ENCODE measurements around the gene CFAP20DC.
A peak's percentile ranks its signal among the peaks of the same experiment; 100 is the strongest.
"Not testable (repeated sequence)": the region's sequence is repeated elsewhere in the genome, so short reads cannot be mapped to it uniquely, and the experiment has no call there.

Gene CFAP20DC

DNA sequence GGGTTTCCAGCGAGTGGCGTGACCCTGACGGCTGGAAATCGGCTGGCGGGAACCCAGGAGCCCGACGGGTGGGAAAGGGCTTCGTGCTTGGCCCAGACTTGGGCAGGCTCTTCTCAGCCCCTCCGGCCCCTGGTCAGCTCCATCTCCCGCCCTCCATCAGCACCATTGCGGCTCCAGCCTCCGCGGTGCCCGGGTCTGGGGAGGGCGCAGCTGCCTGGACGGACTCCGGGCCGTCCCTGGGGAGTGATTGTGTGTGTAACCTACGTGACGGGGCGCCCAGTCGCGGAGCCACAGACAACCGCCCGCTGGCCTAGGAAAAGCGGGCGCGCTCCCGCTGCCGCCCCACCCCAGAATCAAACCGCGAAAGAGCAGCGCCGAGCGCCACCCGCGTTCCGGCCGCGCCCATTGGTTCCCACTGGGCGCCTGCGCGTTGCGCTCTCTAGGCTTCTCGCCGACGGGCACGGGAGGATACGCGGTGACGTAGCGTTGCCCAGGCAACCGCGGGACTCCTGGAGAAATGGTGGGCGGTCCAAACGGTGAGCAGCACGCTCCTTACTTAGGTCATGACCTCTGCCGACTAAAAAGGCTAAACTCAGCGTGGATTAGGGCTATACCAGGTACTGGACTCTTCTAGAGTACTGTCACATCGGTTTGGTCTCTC is at the start of gene CFAP20DC:
CFAP20DC (minus strand) TSS at position 355 of the 661 bp plus-strand sequence. CDS start 394 bp downstream, outside the sequence.
- peak; percentile 81 for DNase-seq (ENCODE audit: low read depth)

DNA sequence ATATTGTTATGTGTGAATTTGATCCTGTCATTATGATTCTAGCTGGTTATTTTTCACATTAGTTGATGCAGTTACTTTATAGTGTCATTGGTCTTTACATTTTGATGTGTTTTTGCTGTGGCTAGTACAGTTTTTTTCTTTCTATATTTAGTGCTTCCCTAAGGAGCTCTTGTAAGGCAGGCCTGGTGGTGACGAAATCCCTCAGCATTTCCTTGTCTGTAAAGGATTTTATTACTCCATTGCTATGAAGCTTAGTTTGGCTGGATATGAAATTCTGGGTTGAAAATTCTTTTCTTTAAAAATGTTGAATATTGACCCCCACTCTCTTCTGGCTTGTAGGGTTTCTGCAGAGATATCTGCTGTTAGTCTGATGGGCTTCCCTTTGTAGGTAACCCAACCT is 48.7 kb upstream of the CFAP20DC start:
- not testable (repeated sequence) for DNase-seq (ENCODE audit: low read depth)

DNA sequence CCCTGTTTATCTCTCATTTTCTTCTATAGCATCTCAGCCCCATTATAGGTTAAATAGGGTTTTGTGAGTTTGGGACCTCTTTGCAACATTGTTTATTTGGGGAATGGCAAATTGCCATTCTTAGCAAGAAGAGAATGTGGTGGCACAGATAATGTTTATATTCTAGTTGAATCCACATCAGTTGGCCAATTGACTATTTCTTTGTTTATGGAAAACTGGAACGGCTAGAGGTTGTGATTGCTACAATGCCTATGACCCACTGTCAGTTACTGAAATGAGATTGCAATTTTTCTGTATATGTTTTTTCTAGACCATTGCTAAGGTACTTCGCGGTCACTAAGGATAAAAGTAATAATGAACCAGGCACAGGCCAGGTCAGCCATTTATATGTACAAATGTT is 44.6 kb upstream of the CFAP20DC start:
- DNase-seq (ENCODE audit: low read depth): no peak

DNA sequence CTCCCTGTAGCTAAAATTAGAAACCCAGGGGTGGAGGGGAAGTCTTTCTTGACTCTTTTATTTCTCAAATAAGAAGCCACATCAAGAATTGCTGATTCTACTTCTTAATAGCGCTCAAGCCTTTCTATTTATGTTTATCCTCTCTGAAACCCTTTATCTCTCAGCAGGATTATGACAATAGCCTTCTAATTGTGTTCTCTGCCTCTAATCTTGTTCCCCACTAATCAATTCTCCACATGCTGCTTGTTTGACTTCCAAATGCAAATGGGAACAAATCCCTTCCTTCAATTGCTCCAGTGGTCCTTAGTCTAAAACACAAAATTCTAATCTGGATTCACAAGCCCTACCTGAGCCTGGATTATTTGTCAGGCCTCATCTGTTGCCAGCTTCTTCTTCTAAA is 43.7 kb upstream of the CFAP20DC start:
- DNase-seq (ENCODE audit: low read depth): no peak

DNA sequence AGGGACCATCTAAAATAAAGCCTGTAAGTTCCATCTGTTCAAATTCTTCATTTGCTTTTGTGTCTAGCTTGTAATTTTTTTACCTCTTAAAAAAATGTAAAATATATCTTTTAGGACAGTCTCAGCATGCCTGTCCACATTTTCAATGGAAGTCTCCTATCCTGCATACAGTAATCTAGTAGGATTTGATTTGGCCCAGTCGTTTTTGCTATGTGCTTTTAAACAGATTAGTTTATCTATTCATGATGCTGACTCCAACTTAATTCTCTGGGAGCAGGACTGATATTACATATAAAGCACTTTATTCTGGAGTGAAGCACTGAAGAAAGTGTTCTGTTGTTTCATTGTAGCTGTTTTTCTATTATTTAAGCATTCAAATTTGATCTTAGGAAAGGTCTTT is 38.9 kb upstream of the CFAP20DC start:
- no peak for DNase-seq (ENCODE audit: low read depth)

DNA sequence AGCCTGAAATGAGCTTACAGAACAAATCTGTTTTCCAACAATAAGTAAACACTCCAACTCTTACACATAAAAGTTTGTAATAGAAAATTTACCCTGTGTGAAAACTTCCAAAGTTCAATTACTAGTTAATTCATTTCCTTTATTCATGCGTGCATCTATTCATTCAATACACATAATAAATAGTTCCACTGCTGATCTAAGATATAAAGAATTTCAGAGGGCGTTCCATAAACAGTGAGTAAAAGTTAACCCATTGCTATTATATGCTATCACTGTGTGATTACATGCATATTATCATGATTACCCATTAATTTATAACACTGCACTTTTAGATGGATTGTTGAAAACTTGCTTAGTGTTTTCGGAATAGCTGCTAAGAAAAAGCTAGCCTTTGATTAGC is 36.2 kb upstream of the CFAP20DC start:
- no peak for DNase-seq (ENCODE audit: low read depth)

DNA sequence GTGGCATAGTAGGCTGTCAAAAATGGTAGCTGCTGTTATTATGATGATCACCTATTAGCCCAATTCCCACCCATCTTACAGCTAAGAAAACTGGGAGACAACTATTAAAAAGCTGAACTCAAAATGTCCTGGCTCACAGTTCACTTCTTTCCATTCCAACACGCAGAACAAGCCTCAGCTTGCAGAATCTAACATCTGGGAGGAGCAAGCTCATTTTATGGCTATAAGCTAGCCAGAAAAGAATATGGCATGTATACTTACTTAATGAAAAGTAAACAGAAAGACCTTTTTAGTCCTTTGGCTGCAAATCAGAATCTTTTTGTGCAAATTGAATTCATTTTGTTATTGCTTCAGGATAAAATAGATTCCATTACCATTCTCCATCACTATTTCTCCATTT is 34.8 kb upstream of the CFAP20DC start:
- no peak for DNase-seq (ENCODE audit: low read depth)

DNA sequence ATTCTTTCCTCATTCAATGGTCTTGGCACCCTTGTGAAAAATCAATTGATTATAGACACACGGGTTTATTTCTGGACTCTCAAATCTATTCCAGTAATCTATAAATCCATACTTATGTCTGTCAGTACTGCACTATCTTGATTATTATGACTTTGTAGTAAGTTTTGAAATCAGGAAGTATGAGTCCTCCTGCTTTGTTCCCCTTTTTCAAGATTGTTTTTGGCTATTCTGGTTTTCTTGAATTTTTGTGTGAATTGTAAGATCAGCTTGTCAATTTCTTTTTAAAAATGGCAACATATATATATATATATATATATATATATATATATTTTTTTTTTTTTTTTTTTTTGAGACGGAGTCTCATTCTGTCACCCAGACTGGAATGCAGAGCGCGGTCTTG is 32.3 kb upstream of the CFAP20DC start:
- no peak for DNase-seq (ENCODE audit: low read depth)

DNA sequence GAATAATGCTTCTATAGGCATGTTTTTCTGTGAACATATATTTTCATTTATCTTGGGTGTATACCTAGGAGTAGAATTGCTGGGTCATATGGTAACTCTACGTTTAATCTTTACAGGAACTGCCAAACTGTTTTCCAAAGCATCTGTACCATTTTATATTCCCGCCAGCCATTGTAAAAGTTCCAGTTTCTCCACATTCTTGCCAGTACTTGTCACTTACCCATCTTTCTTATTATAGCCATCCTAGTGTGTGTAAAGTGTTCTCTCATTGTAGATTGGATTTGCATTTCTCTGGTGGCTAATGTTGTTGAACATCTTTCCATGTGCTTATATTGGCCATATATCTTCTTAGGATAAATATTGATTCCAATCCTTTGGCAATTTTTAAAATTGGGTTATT is 31.2 kb upstream of the CFAP20DC start:
- DNase-seq (ENCODE audit: low read depth): no peak

DNA sequence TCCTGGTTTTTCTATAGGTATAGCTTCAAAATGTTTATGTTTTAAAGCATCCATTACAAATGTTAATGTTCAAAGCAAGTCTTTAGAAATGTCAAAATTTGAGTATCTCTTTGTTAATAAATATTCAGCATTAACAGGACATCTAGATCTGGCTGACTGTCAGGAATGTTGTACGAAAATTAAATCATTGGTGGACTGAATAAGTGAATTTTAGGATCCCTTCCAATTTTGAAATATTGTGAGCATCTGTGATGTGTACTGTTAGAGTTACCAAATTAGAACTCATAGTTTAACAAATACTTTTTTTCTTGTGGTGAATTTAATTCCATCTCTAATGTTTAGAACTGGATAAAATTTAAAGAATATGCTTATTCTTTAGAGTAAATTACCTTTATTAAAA is 30.1 kb upstream of the CFAP20DC start:
- no peak for DNase-seq (ENCODE audit: low read depth)

DNA sequence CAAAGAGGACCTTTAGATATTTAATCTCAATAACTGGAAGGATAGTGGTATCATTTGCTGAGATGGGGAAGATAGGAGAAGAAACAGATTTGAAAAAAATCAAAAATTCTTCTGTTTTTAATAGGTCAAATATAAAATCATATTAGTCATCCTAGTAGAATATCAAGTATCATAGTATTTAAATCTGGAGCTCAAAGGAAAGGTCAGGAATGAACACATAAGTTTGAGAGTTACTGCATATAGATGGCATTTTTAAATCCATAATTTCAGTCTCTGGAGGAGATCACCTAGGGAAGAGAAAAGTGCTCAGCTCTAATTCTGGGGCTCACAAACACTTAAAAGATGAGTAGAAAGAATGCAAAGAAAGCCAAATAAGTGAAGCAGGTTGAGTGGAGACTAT is 24.9 kb upstream of the CFAP20DC start:
- DNase-seq (ENCODE audit: low read depth): no peak

DNA sequence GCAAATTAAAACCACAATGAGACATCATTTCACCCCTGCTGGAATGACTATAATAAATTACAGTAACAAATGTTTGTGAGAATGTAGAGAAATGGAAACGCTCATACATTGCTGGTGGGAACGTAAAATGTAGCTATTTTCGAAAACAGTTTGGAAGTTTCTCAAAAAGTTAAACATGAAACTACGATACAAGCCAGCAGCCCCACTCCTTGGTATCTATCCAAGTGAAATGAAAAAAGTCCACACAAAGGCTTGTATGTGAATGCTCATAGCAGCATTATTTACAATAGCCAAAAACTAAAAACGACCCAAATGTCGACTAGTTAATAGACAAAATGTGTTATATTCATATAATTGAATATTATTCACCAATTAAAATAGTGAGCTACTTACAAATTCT is 22.9 kb upstream of the CFAP20DC start:
- no peak for DNase-seq (ENCODE audit: low read depth)

DNA sequence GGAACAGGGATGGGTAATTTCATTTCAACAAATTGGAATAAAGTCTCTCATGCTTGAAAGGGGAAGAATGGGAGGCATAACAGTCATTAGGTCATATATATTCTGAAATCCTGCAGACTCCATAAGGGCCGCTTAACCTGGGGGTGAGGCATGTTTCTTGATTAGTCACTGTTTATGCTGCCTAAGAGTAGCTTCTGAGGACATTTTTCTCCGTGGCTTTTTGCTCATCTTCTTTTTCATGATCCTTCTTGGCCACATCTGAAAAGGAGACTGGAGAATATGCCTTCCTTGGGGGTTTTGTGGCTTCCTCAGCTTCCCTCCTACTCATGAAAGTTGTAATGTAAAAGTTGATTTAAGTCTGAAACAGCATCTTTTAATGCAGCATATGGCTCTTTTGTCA is 20.0 kb upstream of the CFAP20DC start:
- no peak for DNase-seq (ENCODE audit: low read depth)

DNA sequence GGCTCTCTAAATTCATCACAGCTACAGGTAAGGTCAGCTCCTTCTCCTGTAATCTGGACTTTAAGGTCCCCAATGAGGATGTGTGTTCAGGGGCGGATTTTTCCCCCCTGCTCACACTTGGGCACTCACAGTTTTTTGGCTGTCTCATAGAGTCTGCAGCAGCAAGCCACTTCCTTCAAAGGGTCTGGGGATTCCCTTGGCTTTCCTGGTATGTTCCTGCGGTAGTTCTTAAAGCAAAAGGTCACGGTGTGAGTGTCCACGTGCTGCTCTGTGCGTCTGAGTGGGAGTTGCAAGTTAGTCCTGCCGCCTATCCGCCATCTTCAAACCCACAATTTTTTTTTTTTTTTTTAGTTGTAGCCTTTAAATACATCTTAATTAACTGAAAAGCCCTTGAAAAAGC is 15.4 kb upstream of the CFAP20DC start:
- no peak for DNase-seq (ENCODE audit: low read depth)

DNA sequence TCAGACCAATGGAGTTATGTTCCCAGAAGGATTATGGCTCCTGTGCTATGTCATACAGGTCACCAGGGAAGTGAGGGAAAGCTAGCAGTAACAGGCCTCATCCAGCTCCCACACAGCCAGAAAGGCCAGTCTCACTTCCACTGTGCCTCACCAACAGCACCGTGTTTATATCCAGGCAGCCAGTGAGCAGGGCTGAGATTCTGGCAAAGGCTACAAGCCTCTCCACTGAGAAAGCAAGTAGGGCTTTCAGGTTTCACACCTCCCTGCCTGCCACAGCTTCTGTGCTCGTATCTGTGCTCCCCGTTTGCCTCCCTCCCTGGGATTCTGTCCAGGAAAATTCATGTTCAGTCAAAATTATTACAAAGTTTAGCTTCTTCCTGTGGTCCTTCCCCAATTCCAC is 14.9 kb upstream of the CFAP20DC start:
- no peak for DNase-seq (ENCODE audit: low read depth)

DNA sequence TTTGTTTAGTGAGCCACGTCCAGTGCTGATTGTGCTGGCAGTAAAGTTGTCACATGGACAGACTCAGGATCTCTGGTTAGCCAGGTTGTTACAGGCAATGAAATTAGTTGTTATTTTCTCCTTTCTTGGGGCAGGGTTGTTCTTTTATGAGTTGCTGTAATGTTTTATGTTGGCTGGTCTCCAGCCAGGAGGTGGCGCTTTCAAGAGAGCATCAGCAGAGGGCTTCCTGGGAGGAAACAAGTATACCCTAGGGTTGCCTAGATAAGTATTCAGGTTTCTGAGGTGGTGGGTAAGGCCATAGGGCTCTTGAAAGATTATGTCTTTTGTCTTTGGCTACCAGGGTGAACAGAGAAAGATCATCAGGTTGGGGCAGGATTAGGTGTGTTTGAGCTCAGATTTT is 14.5 kb upstream of the CFAP20DC start:
- DNase-seq (ENCODE audit: low read depth): no peak

DNA sequence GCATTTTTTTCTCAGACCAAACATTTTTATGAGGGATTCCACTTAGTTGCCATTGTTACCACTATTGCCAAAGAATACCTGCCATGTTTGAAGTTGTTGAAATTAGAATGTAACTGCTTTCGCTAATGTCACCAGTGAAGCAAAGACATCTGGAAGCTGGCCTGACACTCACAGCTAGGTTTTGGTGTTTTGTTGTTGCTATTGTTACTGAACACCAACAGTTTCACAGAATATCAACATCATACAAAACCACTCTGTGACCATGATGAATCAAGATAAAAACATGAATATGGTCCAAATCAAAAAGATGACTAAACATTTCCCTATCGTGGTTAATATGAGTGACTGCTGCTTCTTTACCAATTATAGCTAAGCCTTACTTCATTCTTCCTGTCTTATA is 6.9 kb upstream of the CFAP20DC start:
- DNase-seq (ENCODE audit: low read depth): peak; percentile 24

DNA sequence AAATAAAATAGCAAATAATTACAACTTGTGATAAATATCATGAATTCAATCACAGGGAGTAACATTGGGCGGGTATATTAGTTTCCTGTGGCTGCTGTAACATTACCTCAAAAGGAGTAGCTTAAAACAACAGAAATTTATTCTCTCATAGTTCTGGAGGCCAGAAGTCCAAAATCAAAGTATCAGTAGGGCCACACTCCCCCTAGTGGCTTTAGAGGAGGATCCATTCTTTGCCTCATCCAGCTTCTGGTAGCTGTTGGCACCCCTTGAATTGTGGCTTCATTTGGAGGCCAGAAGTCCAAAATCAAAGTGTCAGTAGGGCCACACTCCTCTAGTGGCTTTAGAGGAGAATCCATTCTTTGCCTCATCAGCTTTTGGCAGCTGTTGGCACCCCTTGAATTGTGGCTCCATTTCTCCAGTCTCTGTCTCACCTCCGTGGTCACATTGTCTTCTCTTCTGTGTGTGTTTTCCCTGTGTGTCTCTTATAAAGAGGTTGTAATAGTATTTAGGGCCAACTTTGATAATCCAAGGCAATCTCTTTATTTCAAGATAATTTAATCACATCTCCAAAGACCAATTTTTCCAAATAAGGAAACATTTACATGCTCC is 3.1 kb upstream of the CFAP20DC start:
- no peak for DNase-seq (ENCODE audit: low read depth)

DNA sequence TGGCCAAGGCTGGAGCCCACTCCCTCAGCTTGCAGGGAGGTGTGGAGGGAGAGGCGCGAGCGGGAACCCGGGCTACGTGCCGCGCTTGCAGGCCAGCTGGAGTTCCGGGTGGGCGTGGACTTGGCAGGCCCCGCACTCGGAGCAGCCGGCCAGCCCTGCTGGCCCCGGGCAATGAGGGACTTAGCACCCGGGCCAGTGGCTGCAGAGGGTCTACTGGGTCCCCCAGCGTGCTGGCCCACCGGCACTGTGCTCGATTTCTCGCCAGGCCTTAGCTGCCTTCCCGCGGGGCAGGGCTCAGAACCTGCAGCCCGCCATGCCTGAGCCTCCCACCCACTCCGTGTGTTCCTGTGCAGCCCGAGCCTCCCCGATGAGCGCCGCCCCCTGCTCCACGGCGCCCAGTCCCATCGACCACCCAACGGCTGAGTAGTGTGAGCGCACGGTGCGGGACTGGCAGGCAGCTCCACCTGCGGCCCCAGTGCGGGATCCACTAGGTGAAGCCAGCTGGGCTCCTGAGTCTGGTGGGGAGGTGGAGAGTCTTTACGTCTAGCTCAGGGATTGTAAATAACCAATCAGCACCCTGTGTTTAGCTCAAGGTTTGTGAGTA is 1.1 kb upstream of the CFAP20DC start:
- not testable (repeated sequence) for DNase-seq (ENCODE audit: low read depth)

DNA sequence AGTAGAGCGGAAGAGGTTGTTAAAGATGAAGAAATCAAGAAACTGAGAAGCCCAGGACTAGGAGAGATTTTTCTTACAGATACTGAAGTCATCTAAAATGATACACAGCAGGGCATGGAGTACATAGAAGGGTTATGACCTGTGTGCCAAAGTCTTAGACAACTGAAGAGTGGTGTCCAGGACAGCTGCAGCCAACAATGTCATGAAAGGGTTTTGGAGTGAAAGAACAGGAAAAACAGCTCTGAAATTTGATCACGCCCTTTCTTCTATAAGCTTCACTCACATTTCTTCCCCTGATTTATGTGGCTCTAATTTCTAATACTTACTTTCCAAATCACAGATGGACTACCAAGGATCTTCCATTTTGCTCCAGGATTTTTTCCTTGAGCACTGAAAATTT is 3.0 kb downstream of the CFAP20DC start:
- no peak for DNase-seq (ENCODE audit: low read depth)

DNA sequence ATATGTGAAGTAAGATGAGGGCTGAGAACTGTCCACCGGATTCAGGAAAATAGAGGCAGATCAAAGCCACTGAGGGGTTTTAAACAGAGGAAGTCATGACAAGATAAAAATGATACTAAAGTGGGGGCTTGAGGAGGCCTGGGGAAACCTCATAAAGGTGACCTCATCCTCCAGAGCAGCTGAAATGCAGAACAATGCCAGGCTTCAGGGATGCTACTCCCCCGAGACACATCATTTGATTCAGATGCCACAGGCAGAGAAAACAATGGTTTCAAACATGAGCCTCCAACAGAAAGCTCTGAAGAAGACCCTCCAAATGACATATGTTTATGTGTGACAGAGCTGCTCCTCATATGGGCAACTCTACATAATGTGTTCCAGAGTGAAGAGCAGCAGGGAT is 6.4 kb downstream of the CFAP20DC start:
- DNase-seq (ENCODE audit: low read depth): no peak

DNA sequence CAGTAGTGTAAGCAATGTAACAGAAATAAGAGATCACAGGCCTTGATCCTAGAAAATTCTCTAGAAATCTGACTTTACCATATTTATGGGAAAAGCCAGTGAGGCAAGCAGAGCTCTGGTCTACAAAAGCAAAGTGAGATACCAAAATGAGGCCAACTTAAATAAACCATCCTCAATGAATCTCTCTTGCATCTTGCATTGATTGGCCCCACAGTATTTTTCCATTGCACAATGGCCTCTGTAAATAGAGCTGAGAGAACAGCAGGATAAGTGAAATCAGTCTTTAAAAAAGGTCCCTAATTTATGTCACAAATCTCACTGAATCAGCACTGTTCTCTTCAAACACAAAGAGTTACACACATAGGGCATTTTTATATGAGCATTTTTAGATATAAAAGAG is 8.9 kb downstream of the CFAP20DC start:
- DNase-seq (ENCODE audit: low read depth): no peak

DNA sequence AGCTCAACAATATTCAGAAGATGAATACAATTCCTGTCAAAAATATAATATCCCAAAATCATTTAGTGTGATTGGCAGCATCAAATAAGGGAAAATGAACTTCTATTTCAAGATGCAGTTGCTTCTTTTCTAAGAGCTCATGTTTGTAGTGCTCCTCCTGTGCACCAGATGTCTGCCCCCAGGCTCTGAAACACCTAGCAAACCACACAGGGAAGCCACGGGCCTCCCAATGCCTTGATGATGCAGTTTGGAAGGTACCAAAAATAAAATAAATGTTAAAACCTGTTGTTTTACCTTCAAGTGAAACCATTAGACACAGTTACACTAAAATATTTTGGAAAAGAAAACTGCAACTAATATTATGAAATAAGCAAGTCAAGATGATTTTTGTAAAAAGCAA is 22.2 kb downstream of the CFAP20DC start:
- DNase-seq (ENCODE audit: low read depth): no peak

DNA sequence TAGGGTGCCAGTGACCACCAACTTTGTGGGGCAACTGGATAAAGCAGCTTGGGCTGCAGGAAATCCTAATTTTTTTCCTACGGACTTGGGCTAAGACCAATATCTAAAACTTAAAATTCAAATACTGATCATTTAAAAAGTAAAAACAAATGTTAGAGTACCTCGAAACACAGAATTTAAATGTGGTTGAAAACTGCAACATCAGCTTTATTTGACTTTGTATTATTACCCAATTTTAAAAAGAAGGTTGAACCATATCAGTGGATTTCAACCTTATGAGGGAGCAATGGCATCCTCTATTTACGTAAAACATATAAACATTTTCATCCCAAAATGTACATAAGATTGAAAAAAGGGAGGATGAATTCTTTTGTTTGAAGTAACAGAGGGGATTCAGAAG is 26.2 kb downstream of the CFAP20DC start:
- DNase-seq (ENCODE audit: low read depth): no peak
